HL-60 (cell line): Measurements from ENCODE around the gene SIKE1.

Source experiments
- DNase-seq, 2 experiments: peaks; one replicate each; pipeline ENCODE4 v3.0.0-alpha.2; 2010 to 2020; ENCODE audit warnings: low read depth in 1 of 2, low spot score in 1 of 2
- H3K27ac ChIP-seq: fragments of 250-450 bp; sonication (Bioruptor Pico); replicated peaks from 2 replicates; pipeline ENCODE4 v1.5.1; 2020; ENCODE audit warnings: mild to moderate bottlenecking, moderate library complexity
- H3K27me3 ChIP-seq: fragments of 250-450 bp; sonication (Bioruptor Pico); 2 replicates; pipeline ENCODE4 v1.5.1; 2021; ENCODE audit warnings: mild to moderate bottlenecking, moderate library complexity; ENCODE audit not compliant: insufficient read depth, poor library complexity, severe bottlenecking
- H3K4me3 ChIP-seq: replicated peaks from 2 replicates; pipeline ENCODE4 v1.5.1; 2011; ENCODE audit warnings: mild to moderate bottlenecking, control low read depth, low read length; ENCODE audit not compliant: insufficient read depth
- CTCF ChIP-seq: IDR thresholded peaks from one replicate; pipeline ENCODE4 v1.5.1; 2011; ENCODE audit warnings: low read length, control low read depth, inconsistent platforms; ENCODE audit not compliant: insufficient read depth
- GABPA ChIP-seq: IDR thresholded peaks from 2 replicates; pipeline ENCODE4 v1.6.1; 2012; ENCODE audit warnings: low read depth
- POLR2AphosphoS5 ChIP-seq: IDR thresholded peaks from 2 replicates; pipeline ENCODE4 v1.6.1; 2012; ENCODE audit warnings: low read depth
- SPI1 ChIP-seq: IDR thresholded peaks from 2 replicates; pipeline ENCODE4 v1.6.1; 2012; ENCODE audit warnings: low read depth, mild to moderate bottlenecking, borderline replicate concordance
- TF ChIP-seq, protein P1 (sequence below): IDR thresholded peaks from 2 replicates; pipeline ENCODE4 v1.6.1; 2012; ENCODE audit warnings: low read depth; ENCODE audit not compliant: insufficient replicate concordance

The SIKE1 gene

GRCh38 chr1:114746450-114747121 lies 33.9 kb downstream of the SIKE1 start:
- TF ChIP-seq GABPA: no peak
- TF ChIP-seq, protein P1, sequence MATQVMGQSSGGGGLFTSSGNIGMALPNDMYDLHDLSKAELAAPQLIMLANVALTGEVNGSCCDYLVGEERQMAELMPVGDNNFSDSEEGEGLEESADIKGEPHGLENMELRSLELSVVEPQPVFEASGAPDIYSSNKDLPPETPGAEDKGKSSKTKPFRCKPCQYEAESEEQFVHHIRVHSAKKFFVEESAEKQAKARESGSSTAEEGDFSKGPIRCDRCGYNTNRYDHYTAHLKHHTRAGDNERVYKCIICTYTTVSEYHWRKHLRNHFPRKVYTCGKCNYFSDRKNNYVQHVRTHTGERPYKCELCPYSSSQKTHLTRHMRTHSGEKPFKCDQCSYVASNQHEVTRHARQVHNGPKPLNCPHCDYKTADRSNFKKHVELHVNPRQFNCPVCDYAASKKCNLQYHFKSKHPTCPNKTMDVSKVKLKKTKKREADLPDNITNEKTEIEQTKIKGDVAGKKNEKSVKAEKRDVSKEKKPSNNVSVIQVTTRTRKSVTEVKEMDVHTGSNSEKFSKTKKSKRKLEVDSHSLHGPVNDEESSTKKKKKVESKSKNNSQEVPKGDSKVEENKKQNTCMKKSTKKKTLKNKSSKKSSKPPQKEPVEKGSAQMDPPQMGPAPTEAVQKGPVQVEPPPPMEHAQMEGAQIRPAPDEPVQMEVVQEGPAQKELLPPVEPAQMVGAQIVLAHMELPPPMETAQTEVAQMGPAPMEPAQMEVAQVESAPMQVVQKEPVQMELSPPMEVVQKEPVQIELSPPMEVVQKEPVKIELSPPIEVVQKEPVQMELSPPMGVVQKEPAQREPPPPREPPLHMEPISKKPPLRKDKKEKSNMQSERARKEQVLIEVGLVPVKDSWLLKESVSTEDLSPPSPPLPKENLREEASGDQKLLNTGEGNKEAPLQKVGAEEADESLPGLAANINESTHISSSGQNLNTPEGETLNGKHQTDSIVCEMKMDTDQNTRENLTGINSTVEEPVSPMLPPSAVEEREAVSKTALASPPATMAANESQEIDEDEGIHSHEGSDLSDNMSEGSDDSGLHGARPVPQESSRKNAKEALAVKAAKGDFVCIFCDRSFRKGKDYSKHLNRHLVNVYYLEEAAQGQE: no peak
- no peak for TF ChIP-seq CTCF
- no peak for TF ChIP-seq SPI1
- no peak for TF ChIP-seq POLR2AphosphoS5
- H3K27me3 ChIP-seq: no peaks in the 10 kb centered on the region
- H3K27ac ChIP-seq: no peak overlapping the region
- no peak overlapping the region for H3K4me3 ChIP-seq
- no peak for DNase-seq

DNA sequence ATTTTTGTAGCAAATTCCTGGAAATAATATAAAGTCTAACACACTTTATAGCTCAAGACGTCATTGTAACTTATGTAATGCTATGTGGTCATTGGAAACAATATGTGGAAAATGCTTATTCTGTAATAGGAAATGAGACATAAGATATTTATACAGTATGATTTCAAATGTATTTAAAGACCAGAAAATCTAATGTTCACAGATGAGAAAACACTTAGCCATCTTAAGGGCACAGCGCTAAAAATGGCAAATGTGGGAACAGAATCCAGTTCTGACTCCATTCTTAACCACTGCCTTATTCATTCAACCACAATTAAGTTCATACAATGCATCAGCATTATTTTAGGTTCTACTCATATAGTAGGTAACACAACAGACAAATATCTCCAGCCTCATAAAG lies 35.2 kb downstream of the SIKE1 start:
- H3K27ac ChIP-seq: no peak overlapping the region
- H3K4me3 ChIP-seq: no peak overlapping the region

DNA sequence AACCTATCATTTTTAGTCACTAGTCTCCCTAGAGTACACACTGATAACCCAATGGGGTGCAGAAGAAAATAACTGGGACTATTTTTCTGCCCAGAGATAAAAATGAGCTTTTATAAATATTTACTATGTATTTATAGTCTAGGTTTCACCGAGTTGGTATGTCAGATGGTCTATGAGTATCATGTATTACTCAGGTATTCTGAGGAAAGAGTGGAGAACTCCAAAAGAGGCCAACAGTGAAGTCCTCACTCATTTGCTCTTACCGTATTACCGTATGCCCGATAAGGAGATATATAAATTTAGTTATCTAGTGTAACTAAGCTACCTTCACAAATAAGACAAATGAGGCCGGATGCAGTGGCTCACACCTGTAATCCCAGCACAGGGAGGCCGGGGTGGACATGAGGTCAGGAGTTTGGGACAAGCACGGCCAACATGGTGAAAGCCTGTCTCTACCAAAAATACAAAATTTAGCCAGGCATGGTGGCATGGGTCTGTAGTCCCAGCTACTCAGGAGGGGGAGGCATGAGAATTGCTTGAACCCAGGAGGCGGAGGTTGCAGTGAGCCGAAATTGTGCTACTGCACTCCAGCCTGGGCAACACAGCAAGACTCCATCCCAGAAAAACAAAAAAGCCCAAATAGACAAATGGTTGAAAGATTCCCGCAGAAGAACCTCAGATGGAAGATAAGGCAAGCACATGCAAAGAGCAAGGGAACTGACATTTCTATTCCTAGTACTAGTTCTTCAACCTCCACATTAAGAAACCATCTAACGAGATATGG lies 38.3 kb downstream of the SIKE1 start:
- TF ChIP-seq, protein P1: no peak
- no peak for TF ChIP-seq POLR2AphosphoS5
- no peak for TF ChIP-seq GABPA
- no peak for TF ChIP-seq CTCF
- no peak for TF ChIP-seq SPI1
- Histone ChIP-seq H3K4me3 (no peak overlapping the region), H3K27me3 (no peaks in the 10 kb centered on the region), H3K27ac (no peak overlapping the region)
- no peak for DNase-seq

More for the DNA sequence above, 35.2 kb downstream of the SIKE1 start:
- DNase-seq: no peak
- H3K27me3 ChIP-seq: no peaks in the 10 kb centered on the region
- no peak for TF ChIP-seq CTCF
- no peak for TF ChIP-seq POLR2AphosphoS5
- no peak for TF ChIP-seq GABPA
- TF ChIP-seq SPI1: no peak
- TF ChIP-seq, protein P1: no peak
